CD4-positive, alpha-beta memory T cell (primary cell): Measurements from ENCODE around the gene ALLC. TPM values are rescaled to one million over a fixed set of nuclear protein-coding genes. Genes with fewer than 3 reads are reported as not detected.

Experiments used
- CTCF ChIA-PET: fragments of 350-600 bp; sonication (Branson Sonifier 250); formaldehyde crosslinking; loops from one replicate; lab custom pipeline; 2021; ENCODE audit warnings: inconsistent platforms; ENCODE audit not compliant: partially characterized antibody; lab: Charles Lee
- POLR2A ChIA-PET: fragments of 350-600 bp; sonication (Branson Sonifier 250); formaldehyde crosslinking; loops from one replicate; lab custom pipeline; 2021; ENCODE audit not compliant: partially characterized antibody; lab: Charles Lee
- DNase-seq, 5 donors: peaks; one replicate each; pipeline versions ENCODE4 v3.0.0 to v3.0.0-alpha.2; 2020 to 2022; ENCODE audit warnings: mixed read lengths in 1 of 5
- H3K27ac ChIP-seq: one replicate; pipeline ENCODE4 v1.7.0; 2013; ENCODE audit warnings: low read depth, low read length
- H3K27me3 ChIP-seq: 2 replicates; pipeline ENCODE4 v1.7.0; 2013; ENCODE audit warnings: mild to moderate bottlenecking, low read length, moderate library complexity; ENCODE audit not compliant: insufficient read depth
- H3K36me3 ChIP-seq: 2 replicates; pipeline ENCODE4 v1.7.0; 2013; ENCODE audit warnings: mild to moderate bottlenecking, low read length, moderate library complexity; ENCODE audit not compliant: insufficient read depth
- H3K4me1 ChIP-seq: 2 replicates; pipeline ENCODE4 v1.7.0; 2013; ENCODE audit warnings: mild to moderate bottlenecking, low read length, moderate library complexity; ENCODE audit not compliant: insufficient read depth
- H3K4me3 ChIP-seq, 2 donors: one replicate each; pipeline ENCODE4 v1.7.0; 2013; ENCODE audit warnings: low read length in 2 of 2, mild to moderate bottlenecking in 1 of 2
- H3K9me3 ChIP-seq, 2 donors: one replicate each; pipeline ENCODE4 v1.7.0; 2013; ENCODE audit warnings: low read length in 2 of 2, control low read depth in 1 of 2; ENCODE audit not compliant: control insufficient read depth in 1 of 2
- H3K27ac Mint-ChIP-seq, 7 donors: one replicate each; pipeline ENCODE4 v1.8.0; 2020 to 2021; ENCODE audit warnings: mixed read lengths in 7 of 7, mild to moderate bottlenecking in 6 of 7, inconsistent platforms in 3 of 7, moderate library complexity in 3 of 7
- H3K27me3 Mint-ChIP-seq, 2 donors: one replicate each; pipeline ENCODE4 v1.8.0; 2020 to 2021; ENCODE audit warnings: mixed read lengths in 2 of 2
- H3K36me3 Mint-ChIP-seq, 2 donors: one replicate each; pipeline ENCODE4 v1.8.0; 2020 to 2021; ENCODE audit warnings: mixed read lengths in 2 of 2, inconsistent platforms in 1 of 2, mild to moderate bottlenecking in 1 of 2
- H3K4me1 Mint-ChIP-seq, 4 donors: one replicate each; pipeline ENCODE4 v1.8.0; 2020 to 2021; ENCODE audit warnings: mixed read lengths in 4 of 4, mild to moderate bottlenecking in 1 of 4
- H3K4me3 Mint-ChIP-seq, 8 donors: one replicate each; pipeline ENCODE4 v1.8.0; 2020 to 2021; ENCODE audit warnings: mixed read lengths in 8 of 8, mild to moderate bottlenecking in 7 of 8, moderate library complexity in 6 of 8, inconsistent platforms in 3 of 8
- H3K9me3 Mint-ChIP-seq, 8 donors: one replicate each; pipeline ENCODE4 v1.8.0; 2020 to 2021; ENCODE audit warnings: mixed read lengths in 8 of 8, mild to moderate bottlenecking in 5 of 8, inconsistent platforms in 3 of 8, moderate library complexity in 1 of 8
- intact Hi-C: fragments of 100-400 bp; cut with micrococcal nuclease; formaldehyde crosslinking; loops from one replicate; pipeline ENCODE4 v1.15.1; 2023
- polyA plus RNA-seq, 2 donors: library from polyadenylated mRNA; unstranded; fragments of 300-500 nt; fragmentation: Illumina TruSeq; gene quantifications; one replicate each; pipeline ENCODE4 v1.2.3, GENCODE V29; 2021
- total RNA-seq, 2 experiments: library from RNA; stranded (reverse); gene quantifications; one replicate each; pipeline ENCODE4 v1.2.3, GENCODE V29; 2021

The ALLC gene
- total and polyA plus RNA-seq, 4 experiments from 2014 or later: not detected

- Mint-ChIP-seq H3K4me3 (no peak overlapping the region), H3K27me3 (peaks cover 3 to 6% of the 10 kb centered on the region in 2 donors), H3K27ac (no peak overlapping the region), H3K9me3 (no peaks in the 10 kb centered on the region), H3K4me1 (no peaks in the 10 kb centered on the region), H3K36me3 (no peaks in the 10 kb centered on the region)
- ChIA-PET POLR2A (no interaction called here), CTCF (no interaction called here)
- H3K4me3 ChIP-seq: no peak overlapping the region
- H3K4me1 ChIP-seq: no peaks in the 10 kb centered on the region
- H3K27ac ChIP-seq: no peak overlapping the region
- H3K9me3 ChIP-seq: no peaks in the 10 kb centered on the region
- no peaks in the 10 kb centered on the region for H3K27me3 ChIP-seq
- no peaks in the 10 kb centered on the region for H3K36me3 ChIP-seq
- intact Hi-C loops: no loop called here
- no peak for DNase-seq
Measured at GRCh38 chr2:3672861-3673678, 15.1 kb downstream of the ALLC start.

GRCh38 chr2:3674066-3674845, 16.3 kb downstream of the ALLC start:
- no peak overlapping the region for H3K27ac Mint-ChIP-seq
- H3K4me1 Mint-ChIP-seq: no peaks in the 10 kb centered on the region
- H3K4me3 Mint-ChIP-seq: no peak overlapping the region
- H3K9me3 Mint-ChIP-seq: no peaks in the 10 kb centered on the region
- no peaks in the 10 kb centered on the region for H3K4me1 ChIP-seq
- no peaks in the 10 kb centered on the region for H3K9me3 ChIP-seq
- intact Hi-C loops: no loop called here
- POLR2A ChIA-PET: no interaction called here
- CTCF ChIA-PET: no interaction called here
- H3K27me3 ChIP-seq: no peaks in the 10 kb centered on the region
- H3K27ac ChIP-seq: no peak overlapping the region
- DNase-seq: no peak
- no peaks in the 10 kb centered on the region for H3K36me3 Mint-ChIP-seq
- peaks cover 4 to 6% of the 10 kb centered on the region in 2 donors for H3K27me3 Mint-ChIP-seq
- H3K4me3 ChIP-seq: no peak overlapping the region
- no peaks in the 10 kb centered on the region for H3K36me3 ChIP-seq

- H3K36me3 Mint-ChIP-seq: no peaks in the 10 kb centered on the region
- Histone ChIP-seq H3K4me1 (no peaks in the 10 kb centered on the region), H3K36me3 (no peaks in the 10 kb centered on the region), H3K4me3 (no peak overlapping the region), H3K27ac (no peak overlapping the region), H3K9me3 (no peaks in the 10 kb centered on the region), H3K27me3 (no peaks in the 10 kb centered on the region)
- peaks cover 2 to 6% of the 10 kb centered on the region in 2 donors for H3K27me3 Mint-ChIP-seq
- H3K4me1 Mint-ChIP-seq: no peaks in the 10 kb centered on the region
- no peaks in the 10 kb centered on the region for H3K9me3 Mint-ChIP-seq
- no peak for DNase-seq
- H3K27ac Mint-ChIP-seq: no peak overlapping the region
- intact Hi-C loops: no loop called here
- CTCF ChIA-PET: no interaction called here
- POLR2A ChIA-PET: no interaction called here
- no peak overlapping the region for H3K4me3 Mint-ChIP-seq
Measured at GRCh38 chr2:3675687-3676086, 17.7 kb downstream of the ALLC start.

GRCh38 chr2:3677436-3677835, 19.4 kb downstream of the ALLC start:
- Mint-ChIP-seq H3K36me3 (no peaks in the 10 kb centered on the region), H3K27ac (no peak overlapping the region), H3K4me3 (no peak overlapping the region), H3K4me1 (no peaks in the 10 kb centered on the region), H3K9me3 (no peaks in the 10 kb centered on the region), H3K27me3 (peaks cover 2 to 6% of the 10 kb centered on the region in 2 donors)
- POLR2A ChIA-PET: no interaction called here
- Histone ChIP-seq H3K36me3 (no peaks in the 10 kb centered on the region), H3K9me3 (no peaks in the 10 kb centered on the region), H3K4me3 (no peak overlapping the region), H3K27me3 (no peaks in the 10 kb centered on the region), H3K4me1 (no peaks in the 10 kb centered on the region), H3K27ac (no peak overlapping the region)
- intact Hi-C loops: no loop called here
- CTCF ChIA-PET: no interaction called here
- no peak for DNase-seq

- ChIA-PET POLR2A (no interaction called here), CTCF (no interaction called here)
- H3K9me3 Mint-ChIP-seq: no peaks in the 10 kb centered on the region
- no peaks in the 10 kb centered on the region for H3K36me3 Mint-ChIP-seq
- Histone ChIP-seq H3K36me3 (no peaks in the 10 kb centered on the region), H3K27me3 (no peaks in the 10 kb centered on the region), H3K9me3 (no peaks in the 10 kb centered on the region), H3K27ac (no peak overlapping the region), H3K4me3 (no peak overlapping the region), H3K4me1 (no peaks in the 10 kb centered on the region)
- H3K27ac Mint-ChIP-seq: no peak overlapping the region
- intact Hi-C loops: no loop called here
- no peak overlapping the region for H3K4me3 Mint-ChIP-seq
- H3K4me1 Mint-ChIP-seq: no peaks in the 10 kb centered on the region
- no peak for DNase-seq
- peaks cover 2 to 4% of the 10 kb centered on the region in 2 donors for H3K27me3 Mint-ChIP-seq
Measured at GRCh38 chr2:3678212-3678611, 20.2 kb downstream of the ALLC start.

GRCh38 chr2:3679180-3679579, 21.2 kb downstream of the ALLC start:
- Mint-ChIP-seq H3K27ac (no peak overlapping the region), H3K36me3 (no peaks in the 10 kb centered on the region), H3K4me1 (no peaks in the 10 kb centered on the region), H3K4me3 (no peak overlapping the region), H3K9me3 (no peaks in the 10 kb centered on the region), H3K27me3 (peaks cover 2 to 4% of the 10 kb centered on the region in 2 donors)
- H3K4me1 ChIP-seq: no peaks in the 10 kb centered on the region
- DNase-seq: no peak
- H3K36me3 ChIP-seq: no peaks in the 10 kb centered on the region
- H3K27ac ChIP-seq: no peak overlapping the region
- POLR2A ChIA-PET: no interaction called here
- H3K4me3 ChIP-seq: no peak overlapping the region
- H3K9me3 ChIP-seq: no peaks in the 10 kb centered on the region
- CTCF ChIA-PET: no interaction called here
- intact Hi-C loops: no loop called here
- no peaks in the 10 kb centered on the region for H3K27me3 ChIP-seq

- POLR2A ChIA-PET: no interaction called here
- H3K4me3 Mint-ChIP-seq: no peak overlapping the region
- no peaks in the 10 kb centered on the region for H3K27me3 ChIP-seq
- intact Hi-C loops: no loop called here
- H3K4me3 ChIP-seq: no peak overlapping the region
- H3K27me3 Mint-ChIP-seq: peaks cover 2 to 4% of the 10 kb centered on the region in 2 donors
- H3K27ac ChIP-seq: no peak overlapping the region
- H3K36me3 Mint-ChIP-seq: no peaks in the 10 kb centered on the region
- no peak for DNase-seq
- no peaks in the 10 kb centered on the region for H3K9me3 Mint-ChIP-seq
- CTCF ChIA-PET: no interaction called here
- H3K36me3 ChIP-seq: no peaks in the 10 kb centered on the region
- H3K4me1 Mint-ChIP-seq: no peaks in the 10 kb centered on the region
- no peaks in the 10 kb centered on the region for H3K4me1 ChIP-seq
- no peak overlapping the region for H3K27ac Mint-ChIP-seq
- no peaks in the 10 kb centered on the region for H3K9me3 ChIP-seq
Measured at GRCh38 chr2:3679616-3680393, 21.8 kb downstream of the ALLC start.
